HepG2 (cell line): ENCODE results near the gene MICALL2. TPM values are rescaled to one million over a fixed set of nuclear protein-coding genes. Genes with fewer than 3 reads are reported as not detected.

Source experiments
- ATM ChIP-seq: fragments of 450-650 bp; IDR thresholded peaks from 2 replicates; pipeline ENCODE4 v1.7.1; 2017; ENCODE audit warnings: mild to moderate bottlenecking, borderline replicate concordance
- DZIP1 ChIP-seq: sonication (generic); formaldehyde crosslinking; IDR thresholded peaks from 2 replicates; pipeline ENCODE4 v1.5.0; 2020; ENCODE audit warnings: mild to moderate bottlenecking, missing genetic modification reagents
- FOXP1 ChIP-seq, 2 experiments: fragments of 450-650 bp in 1 of 2; IDR thresholded peaks; 2 replicates each; pipeline ENCODE4 v1.6.1; 2017 to 2018; ENCODE audit warnings: antibody characterized with exemption in 1 of 2
- HDAC6 ChIP-seq: fragments of 200-600 bp; sonication (generic); IDR thresholded peaks from 2 replicates; pipeline ENCODE4 v1.7.0; 2017; ENCODE audit warnings: mild to moderate bottlenecking, antibody characterized with exemption, low read length, low read depth
- MZF1 ChIP-seq: sonication (generic); formaldehyde crosslinking; IDR thresholded peaks from 2 replicates; pipeline ENCODE4 v1.8.1; 2023; ENCODE audit warnings: mild to moderate bottlenecking, missing genetic modification reagents, borderline replicate concordance
- NR2C2 ChIP-seq: sonication (generic); formaldehyde crosslinking; IDR thresholded peaks from 2 replicates; pipeline ENCODE4 v1.4.0; 2020; ENCODE audit warnings: missing genetic modification reagents, mild to moderate bottlenecking, moderate library complexity, borderline replicate concordance
- PCBP2 ChIP-seq: fragments of 200-400 bp; formaldehyde crosslinking; optimal IDR thresholded peaks from 2 replicates; pipeline ENCODE3; 2018; ENCODE audit warnings: low read length, low read depth; ENCODE audit not compliant: poor library complexity, severe bottlenecking
- PITX1 ChIP-seq: sonication (generic); formaldehyde crosslinking; IDR thresholded peaks from 2 replicates; pipeline ENCODE4 v1.5.1; 2020; ENCODE audit warnings: mild to moderate bottlenecking, missing genetic modification reagents
- PRDM15 ChIP-seq: sonication (generic); formaldehyde crosslinking; IDR thresholded peaks from 2 replicates; pipeline ENCODE4 v1.4.0; 2020; ENCODE audit warnings: missing genetic modification reagents
- SOX5 ChIP-seq: IDR thresholded peaks from 2 replicates; pipeline ENCODE4 v1.6.1; 2016; ENCODE audit warnings: borderline replicate concordance
- SYNCRIP ChIP-seq: fragments of 200-400 bp; formaldehyde crosslinking; IDR thresholded peaks from 2 replicates; pipeline ENCODE4 v1.6.1; 2018; ENCODE audit warnings: mild to moderate bottlenecking, low read depth, low read length; ENCODE audit not compliant: insufficient read depth
- ZNF10 ChIP-seq: sonication (generic); formaldehyde crosslinking; IDR thresholded peaks from 2 replicates; pipeline ENCODE4 v1.4.0; 2020; ENCODE audit warnings: mild to moderate bottlenecking, low read depth, missing genetic modification reagents, borderline replicate concordance
- ZNF558 ChIP-seq: sonication (generic); formaldehyde crosslinking; IDR thresholded peaks from 2 replicates; pipeline ENCODE4 v1.9.0; 2022; ENCODE audit warnings: mild to moderate bottlenecking, missing genetic modification reagents, borderline replicate concordance
- ZNF577 ChIP-seq: sonication (generic); formaldehyde crosslinking; IDR thresholded peaks from 2 replicates; pipeline ENCODE4 v1.4.0; 2020; ENCODE audit warnings: mild to moderate bottlenecking, low read depth, missing genetic modification reagents, borderline replicate concordance
- ZNF709 ChIP-seq: sonication (generic); formaldehyde crosslinking; IDR thresholded peaks from 2 replicates; pipeline ENCODE4 v1.5.0; 2020; ENCODE audit warnings: mild to moderate bottlenecking, missing genetic modification reagents
- polyA plus RNA-seq, 8 experiments: library from polyadenylated mRNA; depleted of rRNA in 3 of 8; stranded (reverse) in 7 of 8; unstranded in 1 of 8; fragments of >200 nt; fragmentation: Illumina TruSeq in 4 of 8; extraction: Trizol in 4 of 8; gene quantifications; 2 replicates each; pipeline versions ENCODE4 v1.2.1 to v1.2.3, GENCODE V29; 2011 to 2016; ENCODE audit warnings: low read depth in 4 of 8, missing spikeins in 1 of 8, mixed read lengths in 1 of 8; ENCODE audit not compliant: insufficient read depth in 1 of 8
- total RNA-seq, 5 experiments: library from RNA; depleted of rRNA; stranded (reverse); fragments of >200 nt; fragmentation: Illumina TruSeq; extraction: Trizol; gene quantifications; 2 replicates each; pipeline ENCODE4 v1.2.3, GENCODE V29; 2016; ENCODE audit warnings: low read depth in 1 of 5
- TF ChIP-seq, protein P1 (sequence below): sonication (generic); formaldehyde crosslinking; IDR thresholded peaks from 2 replicates; pipeline ENCODE4 v1.4.0; 2020; ENCODE audit warnings: missing genetic modification reagents
- TF ChIP-seq, protein P2 (sequence below): sonication (generic); formaldehyde crosslinking; IDR thresholded peaks from 2 replicates; pipeline ENCODE4 v1.4.0; 2020; ENCODE audit warnings: missing genetic modification reagents

Gene MICALL2
- total and polyA plus RNA-seq, 2 of the 13 experiments (the other 11 are each of a cell fraction or from before 2014, with no cell fraction given), result 5.8 to 12.4 TPM

DNA sequence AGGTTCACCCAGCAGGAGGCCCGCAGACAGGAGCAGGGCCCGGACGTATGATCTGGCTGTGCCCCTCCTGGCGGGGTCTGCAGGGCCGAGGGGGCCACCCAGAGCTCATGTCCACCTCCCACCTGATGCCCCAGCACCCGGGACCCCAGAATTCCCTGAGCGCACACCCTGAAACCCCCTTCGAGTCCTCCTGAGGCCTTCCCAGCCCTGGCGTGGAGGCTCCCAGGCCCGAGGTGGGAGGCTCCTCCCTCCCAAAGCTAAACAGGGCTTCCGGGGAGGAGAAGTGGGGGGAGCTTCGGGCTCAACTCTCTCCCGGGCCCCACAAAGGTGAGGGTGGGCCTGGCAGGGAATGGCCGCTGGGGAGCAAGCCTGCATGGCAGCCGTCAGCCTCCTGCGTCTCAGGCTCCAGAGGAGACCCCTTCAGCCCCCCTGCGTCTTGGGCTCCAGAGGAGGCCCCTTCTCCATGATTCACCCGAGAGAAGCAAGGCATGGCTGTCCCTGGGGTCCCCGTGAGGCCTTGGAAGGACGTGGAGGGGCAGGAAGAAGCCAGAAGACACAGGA lies 30.2 kb downstream of the MICALL2 start (continued):
- TF ChIP-seq SOX5 (CRISPR knock-in tag) (no peak), NR2C2 (CRISPR knock-in tag) (no peak), DZIP1 (no peak), SYNCRIP (no peak), FOXP1 (IDR thresholded peaks at IDR 0.05) (no peak), FOXP1 (CRISPR knock-in tag; IDR thresholded peaks at IDR 0.05) (no peak), PRDM15 (no peak), ZNF558 (CRISPR knock-in tag) (no peak), PCBP2 (no peak), HDAC6 (no peak), MZF1 (CRISPR knock-in tag) (no peak), ZNF709 (no peak), PITX1 (CRISPR knock-in tag) (no peak), ZNF10 (CRISPR knock-in tag) (no peak), ZNF577 (CRISPR knock-in tag) (no peak), ATM (no peak)
- TF ChIP-seq, protein P1, sequence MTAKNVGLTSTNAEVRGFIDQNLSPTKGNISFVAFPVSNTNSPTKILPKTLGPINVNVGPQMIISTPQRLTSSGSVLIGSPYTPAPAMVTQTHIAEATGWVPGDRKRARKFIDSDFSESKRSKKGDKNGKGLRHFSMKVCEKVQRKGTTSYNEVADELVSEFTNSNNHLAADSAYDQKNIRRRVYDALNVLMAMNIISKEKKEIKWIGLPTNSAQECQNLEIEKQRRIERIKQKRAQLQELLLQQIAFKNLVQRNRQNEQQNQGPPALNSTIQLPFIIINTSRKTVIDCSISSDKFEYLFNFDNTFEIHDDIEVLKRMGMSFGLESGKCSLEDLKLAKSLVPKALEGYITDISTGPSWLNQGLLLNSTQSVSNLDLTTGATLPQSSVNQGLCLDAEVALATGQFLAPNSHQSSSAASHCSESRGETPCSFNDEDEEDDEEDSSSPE, result no peak
- TF ChIP-seq, protein P2, sequence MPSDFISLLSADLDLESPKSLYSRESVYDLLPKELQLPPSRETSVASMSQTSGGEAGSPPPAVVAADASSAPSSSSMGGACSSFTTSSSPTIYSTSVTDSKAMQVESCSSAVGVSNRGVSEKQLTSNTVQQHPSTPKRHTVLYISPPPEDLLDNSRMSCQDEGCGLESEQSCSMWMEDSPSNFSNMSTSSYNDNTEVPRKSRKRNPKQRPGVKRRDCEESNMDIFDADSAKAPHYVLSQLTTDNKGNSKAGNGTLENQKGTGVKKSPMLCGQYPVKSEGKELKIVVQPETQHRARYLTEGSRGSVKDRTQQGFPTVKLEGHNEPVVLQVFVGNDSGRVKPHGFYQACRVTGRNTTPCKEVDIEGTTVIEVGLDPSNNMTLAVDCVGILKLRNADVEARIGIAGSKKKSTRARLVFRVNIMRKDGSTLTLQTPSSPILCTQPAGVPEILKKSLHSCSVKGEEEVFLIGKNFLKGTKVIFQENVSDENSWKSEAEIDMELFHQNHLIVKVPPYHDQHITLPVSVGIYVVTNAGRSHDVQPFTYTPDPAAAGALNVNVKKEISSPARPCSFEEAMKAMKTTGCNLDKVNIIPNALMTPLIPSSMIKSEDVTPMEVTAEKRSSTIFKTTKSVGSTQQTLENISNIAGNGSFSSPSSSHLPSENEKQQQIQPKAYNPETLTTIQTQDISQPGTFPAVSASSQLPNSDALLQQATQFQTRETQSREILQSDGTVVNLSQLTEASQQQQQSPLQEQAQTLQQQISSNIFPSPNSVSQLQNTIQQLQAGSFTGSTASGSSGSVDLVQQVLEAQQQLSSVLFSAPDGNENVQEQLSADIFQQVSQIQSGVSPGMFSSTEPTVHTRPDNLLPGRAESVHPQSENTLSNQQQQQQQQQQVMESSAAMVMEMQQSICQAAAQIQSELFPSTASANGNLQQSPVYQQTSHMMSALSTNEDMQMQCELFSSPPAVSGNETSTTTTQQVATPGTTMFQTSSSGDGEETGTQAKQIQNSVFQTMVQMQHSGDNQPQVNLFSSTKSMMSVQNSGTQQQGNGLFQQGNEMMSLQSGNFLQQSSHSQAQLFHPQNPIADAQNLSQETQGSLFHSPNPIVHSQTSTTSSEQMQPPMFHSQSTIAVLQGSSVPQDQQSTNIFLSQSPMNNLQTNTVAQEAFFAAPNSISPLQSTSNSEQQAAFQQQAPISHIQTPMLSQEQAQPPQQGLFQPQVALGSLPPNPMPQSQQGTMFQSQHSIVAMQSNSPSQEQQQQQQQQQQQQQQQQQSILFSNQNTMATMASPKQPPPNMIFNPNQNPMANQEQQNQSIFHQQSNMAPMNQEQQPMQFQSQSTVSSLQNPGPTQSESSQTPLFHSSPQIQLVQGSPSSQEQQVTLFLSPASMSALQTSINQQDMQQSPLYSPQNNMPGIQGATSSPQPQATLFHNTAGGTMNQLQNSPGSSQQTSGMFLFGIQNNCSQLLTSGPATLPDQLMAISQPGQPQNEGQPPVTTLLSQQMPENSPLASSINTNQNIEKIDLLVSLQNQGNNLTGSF (CRISPR knock-in tag), result no peak
